HepG2 (cell line): Measurements from ENCODE around the gene HOXB5. TPM values are rescaled to one million over a fixed set of nuclear protein-coding genes. Genes with fewer than 3 reads are reported as not detected.

ENCODE experiments used
- ARNT ChIP-seq: fragments of 450-650 bp; IDR thresholded peaks from 2 replicates; pipeline ENCODE4 v1.6.1; 2017
- EZH2 ChIP-seq: conservative IDR thresholded peaks from 2 replicates; pipeline ENCODE4 v1.6.1; 2012; ENCODE audit warnings: mild to moderate bottlenecking, low read depth, low read length, moderate library complexity
- GPBP1L1 ChIP-seq: sonication (generic); formaldehyde crosslinking; IDR thresholded peaks from 2 replicates; pipeline ENCODE4 v1.5.0; 2020; ENCODE audit warnings: mild to moderate bottlenecking, missing genetic modification reagents
- HNF4G ChIP-seq, 2 experiments: sonication (generic) in 1 of 2; formaldehyde crosslinking in 1 of 2; IDR thresholded peaks; 2 replicates each; pipeline versions ENCODE4 v1.4.0 to v1.6.1; 2011 to 2020; ENCODE audit warnings: borderline replicate concordance in 2 of 2, low read depth in 2 of 2, mild to moderate bottlenecking in 2 of 2, low read length in 1 of 2, missing genetic modification reagents in 1 of 2, moderate library complexity in 1 of 2
- MAX ChIP-seq: IDR thresholded peaks from 2 replicates; pipeline ENCODE4 v1.6.1; 2012; ENCODE audit warnings: inconsistent platforms
- SMARCC2 ChIP-seq: fragments of 450-650 bp; IDR thresholded peaks from 2 replicates; pipeline ENCODE4 v1.6.1; 2017; ENCODE audit warnings: antibody characterized with exemption, mild to moderate bottlenecking
- TFDP2 ChIP-seq: sonication (generic); formaldehyde crosslinking; IDR thresholded peaks from 2 replicates; pipeline ENCODE4 v1.4.0; 2020; ENCODE audit warnings: missing genetic modification reagents
- UBTF ChIP-seq: sonication (generic); formaldehyde crosslinking; IDR thresholded peaks from 2 replicates; pipeline ENCODE4 v1.4.0; 2020; ENCODE audit warnings: mild to moderate bottlenecking, missing genetic modification reagents
- ZNF7 ChIP-seq: IDR thresholded peaks from 2 replicates; pipeline ENCODE4 v1.6.1; 2016; ENCODE audit warnings: missing biosample characterization, missing genetic modification reagents
- ZNF800 ChIP-seq: sonication (generic); formaldehyde crosslinking; IDR thresholded peaks from 2 replicates; pipeline ENCODE4 v1.4.0; 2020; ENCODE audit warnings: missing genetic modification reagents
- polyA plus RNA-seq, 8 experiments: library from polyadenylated mRNA; depleted of rRNA in 3 of 8; stranded (reverse) in 7 of 8; unstranded in 1 of 8; fragments of >200 nt; fragmentation: Illumina TruSeq in 4 of 8; extraction: Trizol in 4 of 8; gene quantifications; 2 replicates each; pipeline versions ENCODE4 v1.2.1 to v1.2.3, GENCODE V29; 2011 to 2016; ENCODE audit warnings: low read depth in 4 of 8, missing spikeins in 1 of 8, mixed read lengths in 1 of 8; ENCODE audit not compliant: insufficient read depth in 1 of 8
- total RNA-seq, 5 experiments: library from RNA; depleted of rRNA; stranded (reverse); fragments of >200 nt; fragmentation: Illumina TruSeq; extraction: Trizol; gene quantifications; 2 replicates each; pipeline ENCODE4 v1.2.3, GENCODE V29; 2016; ENCODE audit warnings: low read depth in 1 of 5

Gene HOXB5
- total and polyA plus RNA-seq, 2 of the 13 experiments (the other 11 are each of a cell fraction or from before 2014, with no cell fraction given) = not detected

- TF ChIP-seq ARNT (no peak), ZNF7 (CRISPR knock-in tag) (no peak), HNF4G (IDR thresholded peaks at IDR 0.05; ENCODE audit: borderline replicate concordance, low read depth, low read length) (peak; percentile 22; the same call in 1 of the 2 replicates), HNF4G (CRISPR knock-in tag; IDR thresholded peaks at IDR 0.05; ENCODE audit: borderline replicate concordance, low read depth) (no peak), EZH2 (peak; percentile 83; the same call in 1 of the 2 replicates), SMARCC2 (no peak), ZNF800 (CRISPR knock-in tag) (0 out of 2 replicates have a peak, but pooled peaks have one; percentile 47), GPBP1L1 (CRISPR knock-in tag) (no peak), TFDP2 (CRISPR knock-in tag) (no peak), UBTF (peak; percentile 51; the same call in 1 of the 2 replicates), MAX (0 out of 2 replicates have a peak, but pooled peaks have one; percentile 24)
- TF ChIP-seq, all 625 proteins: peak for 10
These were observed 50.3 kb downstream of the HOXB5 start (continued) for GRCh38 chr17:48543107-48543853.
